HTR-8/SVneo (cell line): ENCODE results near the gene FAM222B.
A peak's percentile ranks its signal among the peaks of the same experiment; 100 is the strongest.
"Not testable (repeated sequence)": the region's sequence is repeated elsewhere in the genome, so short reads cannot be mapped to it uniquely, and the experiment has no call there.

ENCODE experiments used
- DNase-seq: peaks from one replicate; pipeline ENCODE4 v3.0.0; 2011; ENCODE audit warnings: low spot score, mixed read lengths; ENCODE audit not compliant: insufficient read length
- FAIRE-seq: peaks from 2 replicates; lab custom pipeline; 2011; peaks lifted over from hg19 to GRCh38; lab: Jason Lieb, UNC

FAM222B gene

DNA sequence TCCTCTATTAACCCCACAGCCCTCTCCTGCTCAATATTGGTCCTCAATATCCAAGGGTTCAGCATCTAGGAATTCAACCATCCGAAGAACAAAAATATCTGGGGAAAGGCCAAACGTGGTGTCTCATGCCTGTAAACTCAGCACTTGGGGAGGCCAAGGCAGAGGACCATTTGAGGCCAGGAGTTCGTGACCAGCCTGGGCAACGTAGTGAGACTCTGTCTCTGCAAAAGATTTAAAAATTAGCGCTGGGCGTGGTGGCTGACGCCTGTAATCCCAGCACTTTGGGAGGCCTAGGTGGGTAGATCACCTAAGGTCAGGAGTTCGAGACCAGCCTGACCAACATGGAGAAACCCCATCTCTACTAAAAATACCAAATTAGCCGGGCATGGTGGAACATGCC, 4.1 kb upstream of the FAM222B start:
- not testable (repeated sequence) for DNase-seq, FAIRE-seq

DNA sequence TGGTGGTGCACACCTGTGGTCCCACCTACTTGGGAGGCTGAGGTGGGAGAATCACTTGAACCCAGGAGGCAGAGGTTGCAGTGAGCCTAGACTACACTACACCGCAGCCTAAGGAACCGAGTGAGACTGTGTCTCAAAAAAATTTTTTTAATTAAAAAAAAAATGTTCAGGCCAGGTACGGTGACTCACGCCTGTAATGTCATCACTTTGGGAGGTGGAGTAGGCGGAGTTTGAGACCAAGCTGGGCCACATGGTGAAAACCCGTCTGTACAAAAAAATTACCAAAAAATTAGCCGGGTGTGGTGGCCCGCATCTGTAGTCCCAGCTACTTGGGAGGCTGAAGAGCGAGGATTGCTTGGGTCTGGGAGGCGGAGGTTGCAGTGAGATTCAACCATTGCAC, 3.6 kb upstream of the FAM222B start:
- no peak for DNase-seq
- FAIRE-seq = no peak

DNA sequence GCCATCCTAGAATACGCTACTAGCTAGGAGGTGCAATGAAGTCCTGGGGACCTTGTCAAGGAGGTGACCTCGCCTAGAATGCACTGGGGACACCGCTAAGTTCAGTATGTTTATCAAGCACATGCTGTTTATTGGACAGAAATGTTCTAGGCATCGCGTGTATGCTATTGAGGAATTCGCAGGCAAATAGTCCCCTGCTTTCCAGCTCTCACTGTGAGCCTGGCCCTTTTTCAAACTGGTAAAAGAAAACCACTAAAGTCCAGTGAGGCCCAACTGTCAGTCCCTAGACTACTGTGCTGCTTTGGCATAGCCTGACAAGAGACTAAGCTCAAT, 1.2 kb upstream of the FAM222B start:
- FAIRE-seq = no peak

DNA sequence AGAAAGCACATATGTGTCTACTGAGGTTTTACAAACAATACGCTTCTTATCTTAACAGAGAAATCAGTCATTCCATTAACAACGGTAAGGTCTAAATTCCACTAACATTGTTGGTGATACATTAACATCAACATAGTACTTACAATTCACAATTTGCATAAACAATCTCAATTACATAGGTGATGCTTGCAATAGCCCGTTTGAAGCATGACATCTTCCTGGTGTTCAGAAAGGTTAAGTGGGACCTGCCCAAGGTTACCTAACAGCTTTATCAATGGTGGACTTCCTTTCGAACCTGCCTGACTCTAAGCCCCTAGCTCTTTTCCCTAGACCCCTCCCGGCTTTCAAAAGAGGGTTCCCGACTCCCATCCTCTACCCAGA, 699 bp downstream of the FAM222B start:
- peak; percentile 44 for FAIRE-seq

More for the DNA sequence above, 1.2 kb upstream of the FAM222B start:
- no peak for DNase-seq

DNA sequence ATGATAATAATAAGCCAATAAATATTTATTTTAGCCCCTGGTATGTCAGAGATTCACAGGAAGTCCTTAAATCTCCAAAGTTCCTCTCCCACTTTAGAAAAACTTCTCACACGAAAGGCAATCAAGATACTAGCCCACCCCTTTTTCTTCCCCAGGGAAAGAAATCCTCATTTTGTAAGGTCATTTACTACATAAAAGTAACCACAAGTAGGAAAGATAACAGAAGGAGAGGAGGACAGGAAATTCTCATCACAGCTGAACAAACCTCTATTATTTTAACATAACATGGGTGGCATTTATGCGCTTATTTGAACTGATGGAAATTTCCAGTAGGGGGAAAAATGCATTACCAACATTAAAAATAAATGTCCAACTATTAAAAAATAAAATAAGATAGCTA, 3.4 kb downstream of the FAM222B start:
- FAIRE-seq (no peak), DNase-seq (no peak)

More for the DNA sequence above, 699 bp downstream of the FAM222B start:
- no peak for DNase-seq

DNA sequence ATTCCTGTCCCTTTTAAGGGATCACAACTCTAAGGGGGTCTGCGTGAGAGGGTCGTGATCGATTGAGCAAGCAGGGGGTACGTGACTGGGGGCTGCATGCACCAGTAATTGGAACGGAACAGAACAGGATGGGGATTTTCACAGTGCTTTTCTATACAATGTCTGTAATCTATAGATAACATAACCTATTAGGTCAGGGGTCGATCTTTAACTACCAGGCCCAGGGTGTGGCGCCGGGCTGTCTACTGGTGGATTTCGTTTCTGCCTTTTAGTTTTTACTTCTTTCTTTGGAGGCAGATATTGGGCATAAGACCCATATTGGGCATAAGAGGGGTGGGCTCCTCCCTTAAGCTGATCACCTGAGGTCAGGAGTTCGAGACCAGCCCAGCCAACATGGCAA, 6.0 kb downstream of the FAM222B start:
- DNase-seq, FAIRE-seq: not testable (repeated sequence)

DNA sequence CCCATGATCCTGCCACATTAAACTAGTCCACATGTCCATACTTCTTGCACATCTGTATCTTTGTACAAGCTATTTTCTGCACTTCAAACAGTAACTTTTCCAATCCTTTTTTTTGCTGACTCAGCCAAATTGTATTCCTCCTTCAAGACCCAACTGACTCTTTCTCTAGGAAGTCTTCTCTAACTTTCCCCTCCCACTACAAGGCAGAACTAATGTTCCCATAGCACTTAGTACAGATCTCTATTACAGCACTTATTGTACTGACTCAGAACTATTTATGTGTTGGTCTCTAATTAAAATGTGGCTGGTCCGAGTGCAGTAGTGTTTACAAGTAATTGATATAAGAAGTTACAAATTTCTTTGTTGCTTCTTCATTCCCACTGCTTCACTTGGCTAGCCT, 8.2 kb downstream of the FAM222B start:
- no peak for FAIRE-seq
- no peak for DNase-seq

DNA sequence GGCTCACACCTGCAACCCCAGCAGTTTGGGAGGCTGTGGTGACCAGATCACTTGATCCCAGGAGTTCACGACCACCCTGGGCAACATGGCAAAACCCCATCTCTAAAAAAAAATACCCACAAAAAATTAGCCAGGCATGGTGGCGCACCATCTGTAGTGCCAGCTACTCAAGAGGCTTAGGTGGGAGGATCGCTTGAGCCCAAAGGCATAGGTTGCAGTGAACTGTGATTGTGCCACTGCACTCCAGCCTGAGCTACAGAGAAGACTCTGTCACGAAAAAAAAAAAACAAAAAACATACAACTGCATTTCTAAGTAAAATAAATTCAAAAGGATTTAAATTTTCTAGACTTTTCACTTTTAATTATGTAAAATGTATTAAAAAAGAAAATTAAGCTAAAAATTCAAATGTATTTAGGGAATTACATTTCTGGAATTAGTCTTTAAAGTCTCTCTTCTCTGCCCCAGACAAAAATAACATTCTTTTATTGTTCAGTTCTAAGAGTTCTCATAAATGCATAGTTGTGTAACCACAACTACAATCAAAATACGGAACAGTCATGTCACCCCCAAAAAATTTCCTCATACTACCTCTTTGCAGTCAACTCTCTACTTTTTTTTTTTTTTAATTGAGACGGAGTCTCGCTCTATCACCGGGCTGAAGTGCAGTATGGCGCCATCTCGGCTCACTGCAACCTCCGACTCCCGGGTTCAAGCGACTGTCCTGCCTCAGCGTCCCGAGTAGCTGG, 14.1 kb downstream of the FAM222B start:
- FAIRE-seq (no peak), DNase-seq (no peak)

DNA sequence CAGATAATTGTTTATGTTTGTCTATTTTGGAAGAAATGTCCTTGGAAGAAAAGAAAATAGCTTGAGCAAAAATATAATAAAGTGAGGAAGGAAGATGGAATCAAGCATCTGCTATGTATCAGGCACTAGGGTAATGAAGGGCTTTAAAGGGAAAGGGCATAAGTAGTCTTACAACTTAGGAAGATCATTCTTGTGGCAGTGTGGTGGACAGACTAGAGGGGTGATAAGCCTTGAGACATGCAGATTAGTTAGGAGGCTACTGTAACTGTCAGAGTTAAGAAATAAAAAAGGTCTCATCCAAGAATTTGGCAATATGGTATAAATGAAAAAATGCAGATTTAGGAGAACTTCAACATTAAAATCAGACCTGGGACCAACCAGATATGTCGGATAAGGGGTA, 14.9 kb downstream of the FAM222B start:
- no peak for DNase-seq
- no peak for FAIRE-seq

DNA sequence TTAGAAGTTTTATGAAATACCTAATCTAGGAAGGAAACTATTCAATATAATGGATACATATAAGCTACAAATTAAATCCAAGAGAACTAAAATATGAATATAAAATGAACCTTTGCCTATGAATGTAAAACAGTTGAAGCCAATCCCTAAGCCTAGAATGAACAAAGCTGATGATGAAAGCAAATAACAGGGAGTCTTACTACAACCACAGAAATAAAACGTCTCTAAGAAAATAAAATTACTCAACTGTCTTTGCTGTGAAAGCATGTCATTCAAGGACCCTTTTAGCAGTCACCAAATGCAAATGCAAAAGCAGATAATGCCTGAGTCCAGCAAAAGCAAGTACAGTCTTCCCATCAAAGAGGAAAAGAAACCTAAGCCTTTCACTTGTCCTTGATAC, 23.0 kb downstream of the FAM222B start:
- FAIRE-seq (no peak), DNase-seq (no peak)

DNA sequence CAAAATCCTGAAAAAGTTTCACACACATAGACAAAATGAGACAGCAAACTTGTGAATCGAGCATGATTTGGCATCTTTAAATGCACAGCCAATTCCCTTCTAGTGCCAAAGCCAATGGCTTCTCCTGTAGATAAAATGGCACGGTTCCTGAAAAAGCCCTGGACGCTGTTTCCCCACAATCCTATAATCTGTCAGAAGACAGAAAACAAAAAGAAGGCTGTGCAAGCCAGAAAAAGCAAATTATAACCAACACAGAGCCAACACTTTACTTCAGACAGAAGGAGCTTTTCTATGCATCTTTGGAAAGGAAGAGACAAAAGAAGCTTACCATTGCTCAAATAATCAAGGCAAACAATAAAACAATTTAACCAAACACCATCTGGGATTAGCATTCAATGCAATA, 23.8 kb downstream of the FAM222B start:
- FAIRE-seq (no peak), DNase-seq (no peak)

DNA sequence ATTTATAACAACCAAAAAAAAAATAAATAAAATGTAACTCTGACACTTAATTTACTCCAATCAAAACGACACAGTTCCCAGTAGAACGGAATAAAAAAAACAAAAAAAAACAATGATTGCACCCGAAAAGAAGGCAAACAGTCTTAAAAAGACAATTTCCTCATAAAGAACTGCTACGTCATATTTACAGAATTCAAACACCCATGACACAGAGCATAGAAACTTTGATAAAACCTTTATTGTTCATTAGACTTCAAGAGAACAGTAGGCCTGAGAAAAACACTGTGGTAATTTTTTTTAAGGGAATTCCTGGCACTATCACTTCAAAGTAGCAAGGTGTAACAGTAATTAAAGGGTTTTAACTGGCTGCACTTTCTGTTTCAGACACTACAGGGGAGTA, 26.1 kb downstream of the FAM222B start:
- FAIRE-seq (no peak), DNase-seq (no peak)

DNA sequence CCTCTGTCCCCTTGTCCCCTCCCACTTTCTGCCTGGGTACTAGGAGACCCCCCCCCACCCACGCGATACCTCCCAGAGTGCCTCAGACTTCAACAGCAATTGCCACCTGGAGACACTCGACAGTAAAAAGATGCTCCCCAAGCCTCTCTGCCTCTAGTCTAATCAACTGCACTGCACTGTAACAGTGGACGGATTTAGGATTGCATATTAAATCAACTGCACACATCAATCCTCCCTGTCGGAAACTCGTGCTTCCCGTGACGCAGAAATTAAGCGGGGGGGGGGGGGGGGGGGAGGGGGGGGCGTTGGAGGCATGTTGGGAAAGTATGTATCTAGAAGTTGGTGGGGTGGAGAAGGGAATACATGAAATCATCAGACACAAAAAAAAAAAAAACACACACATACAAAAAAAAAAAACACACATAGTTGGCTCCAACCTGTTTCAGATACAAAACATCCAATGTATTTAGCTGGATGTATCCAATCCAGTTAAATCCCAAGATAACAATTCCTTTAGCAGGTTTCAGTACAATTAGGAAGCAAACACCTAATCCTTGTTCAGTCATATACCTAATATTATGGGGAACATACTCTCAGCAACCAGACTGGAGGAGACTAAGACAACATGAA, 29.7 kb downstream of the FAM222B start:
- DNase-seq = peak; percentile 67
- FAIRE-seq = no peak

DNA sequence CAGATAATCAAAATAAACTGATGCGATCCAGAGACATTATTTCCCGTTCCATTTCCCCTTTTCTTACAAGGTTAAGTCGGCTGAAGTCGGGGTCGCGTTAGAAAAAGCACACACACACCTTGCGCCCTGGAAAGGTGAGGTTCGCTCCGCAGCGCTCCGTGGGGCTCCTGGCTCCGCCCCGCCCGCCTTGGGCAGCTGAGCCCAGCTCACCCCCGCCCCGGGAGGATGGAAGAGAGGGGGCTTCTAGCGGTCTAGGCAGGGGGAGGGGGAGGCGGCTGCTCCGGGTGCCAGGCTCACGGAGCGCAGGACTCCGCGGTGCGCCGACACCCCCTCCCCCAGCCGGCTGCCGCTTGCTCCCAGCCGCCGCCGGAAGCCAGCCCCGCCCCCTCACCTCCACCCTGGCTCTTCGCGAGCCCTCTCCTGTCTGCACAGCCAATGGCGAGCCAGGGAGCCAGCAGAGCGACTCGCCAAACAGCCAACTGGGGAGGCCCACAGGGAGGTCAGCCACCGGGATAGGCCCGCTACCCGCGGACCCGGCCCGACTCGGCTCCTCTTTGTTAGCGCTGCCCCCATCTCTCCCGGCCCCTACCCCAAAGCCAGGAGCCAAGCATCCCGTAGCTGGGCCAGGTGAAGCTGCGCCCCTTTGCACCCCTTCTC, 30.4 kb downstream of the FAM222B start:
- FAIRE-seq (peak; percentile 64), DNase-seq (peak; percentile 99)

DNA sequence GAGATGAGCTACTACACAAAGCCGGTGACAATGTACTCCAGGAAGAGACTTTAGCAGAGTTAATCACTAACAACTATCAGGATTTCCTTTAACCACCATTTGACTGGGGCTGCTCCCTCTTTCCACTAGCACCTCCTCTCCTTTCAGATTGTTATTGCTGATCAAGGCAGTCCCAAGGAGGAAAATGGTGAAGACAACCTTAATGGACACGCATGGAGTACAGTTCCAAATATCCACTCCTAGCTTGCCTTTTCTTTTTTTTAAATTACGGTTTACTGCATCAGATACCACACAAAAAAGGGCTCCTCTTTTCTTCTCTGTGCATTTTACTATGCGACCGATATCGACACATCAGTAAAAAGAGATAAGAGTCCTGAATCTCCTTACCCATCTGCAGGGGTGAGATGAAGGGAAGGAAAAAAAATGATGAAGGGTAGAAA, 30.9 kb downstream of the FAM222B start:
- FAIRE-seq (no peak), DNase-seq (no peak)

DNA sequence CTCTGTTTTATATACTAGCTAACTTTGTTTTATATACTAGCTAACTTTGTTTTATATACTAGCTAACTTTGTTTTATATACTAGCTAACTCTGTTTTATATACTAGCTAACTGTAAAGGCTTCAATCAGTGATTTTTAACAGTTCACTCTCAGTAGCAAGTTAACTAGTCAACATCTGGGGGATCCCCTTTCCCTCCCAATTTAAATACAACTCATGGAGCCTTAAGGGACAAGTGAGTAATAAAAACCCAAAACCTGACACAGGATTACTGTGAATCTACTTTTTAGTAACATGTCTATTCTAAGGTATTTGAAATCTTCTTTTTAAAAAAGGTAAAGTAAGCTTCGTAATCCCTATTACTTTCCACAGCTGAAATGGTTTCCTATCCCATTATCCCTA, 32.2 kb downstream of the FAM222B start:
- FAIRE-seq = no peak
- DNase-seq = no peak

DNA sequence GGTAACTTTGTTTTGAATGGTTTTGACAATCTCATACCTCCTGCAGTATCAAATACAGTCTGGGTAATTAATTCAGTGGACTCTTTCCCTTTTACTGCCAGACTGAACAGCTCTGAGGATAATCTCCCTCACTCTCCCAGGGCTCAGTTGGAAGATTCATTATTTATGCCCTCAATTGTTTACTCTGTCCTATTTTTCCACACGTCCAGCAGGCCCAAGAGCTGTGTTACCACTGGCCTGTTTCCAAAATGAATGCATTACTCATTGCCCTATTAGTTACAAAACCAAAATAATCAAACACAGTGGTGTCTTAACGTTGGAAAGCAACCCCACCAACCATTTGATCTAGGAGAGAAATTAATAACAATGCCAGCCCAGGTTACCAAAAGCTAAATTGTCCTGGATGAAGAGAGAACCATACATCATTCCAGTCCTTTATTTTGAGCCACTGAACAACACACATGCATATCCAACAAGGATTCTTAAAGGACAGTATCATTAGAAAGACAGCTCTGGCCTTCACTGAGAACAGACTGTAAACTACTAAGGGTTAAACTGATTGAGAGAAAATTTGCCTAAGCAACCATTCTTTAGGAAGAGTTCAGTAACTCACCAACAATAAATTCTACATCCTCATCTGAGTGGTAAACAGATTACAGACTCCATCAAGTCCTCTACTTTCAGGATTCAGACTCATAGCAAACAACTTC, 34.5 kb downstream of the FAM222B start:
- DNase-seq = peak; percentile 38
- FAIRE-seq = no peak

DNA sequence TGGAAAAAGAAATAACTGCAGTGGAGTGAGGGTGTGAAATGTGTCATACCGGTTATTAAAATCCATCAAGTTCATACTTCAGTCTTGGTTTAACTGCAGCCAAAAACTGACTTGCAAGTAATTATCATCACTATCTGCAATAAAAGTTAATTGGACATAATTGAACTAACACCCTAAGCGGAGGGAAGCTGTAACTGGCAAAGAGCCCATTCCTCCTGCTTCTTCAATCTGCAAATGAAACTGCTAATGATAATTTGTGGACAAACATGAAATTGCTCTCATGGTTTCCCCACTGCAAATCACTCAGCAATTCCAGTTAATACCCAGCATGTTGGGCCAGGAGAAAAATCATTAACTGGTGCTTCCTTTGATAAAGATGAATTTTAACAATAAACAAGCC, 46.5 kb downstream of the FAM222B start:
- DNase-seq (no peak), FAIRE-seq (peak; percentile 4)

DNA sequence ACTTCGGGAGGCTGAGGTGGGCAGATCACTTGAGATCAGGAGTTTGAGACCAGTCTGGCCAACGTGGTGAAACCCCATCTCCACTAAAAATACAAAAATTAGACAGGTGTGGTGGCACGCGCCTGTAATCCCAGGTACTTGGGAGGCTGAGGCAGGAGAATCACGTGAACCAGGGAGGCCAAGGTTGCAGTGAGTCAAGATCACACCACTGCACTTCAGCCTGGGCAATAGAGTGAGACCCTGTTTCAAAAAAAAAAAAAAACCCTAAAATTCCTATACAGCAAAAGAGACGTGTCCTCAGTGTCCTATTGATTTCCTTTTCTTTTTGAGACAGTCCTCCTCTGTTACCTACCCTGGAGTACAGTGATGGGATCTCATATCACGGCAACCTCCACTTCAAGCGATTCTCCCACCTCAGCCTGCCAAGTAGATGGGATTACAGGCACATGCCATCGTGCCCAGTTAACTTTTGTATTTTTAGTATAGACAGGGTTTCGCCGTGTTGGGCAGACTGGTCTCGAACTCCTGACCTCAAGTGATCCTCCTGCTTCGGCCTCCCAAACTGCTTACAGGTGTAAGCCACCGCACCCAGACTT, 47.6 kb downstream of the FAM222B start:
- DNase-seq, FAIRE-seq: not testable (repeated sequence)

DNA sequence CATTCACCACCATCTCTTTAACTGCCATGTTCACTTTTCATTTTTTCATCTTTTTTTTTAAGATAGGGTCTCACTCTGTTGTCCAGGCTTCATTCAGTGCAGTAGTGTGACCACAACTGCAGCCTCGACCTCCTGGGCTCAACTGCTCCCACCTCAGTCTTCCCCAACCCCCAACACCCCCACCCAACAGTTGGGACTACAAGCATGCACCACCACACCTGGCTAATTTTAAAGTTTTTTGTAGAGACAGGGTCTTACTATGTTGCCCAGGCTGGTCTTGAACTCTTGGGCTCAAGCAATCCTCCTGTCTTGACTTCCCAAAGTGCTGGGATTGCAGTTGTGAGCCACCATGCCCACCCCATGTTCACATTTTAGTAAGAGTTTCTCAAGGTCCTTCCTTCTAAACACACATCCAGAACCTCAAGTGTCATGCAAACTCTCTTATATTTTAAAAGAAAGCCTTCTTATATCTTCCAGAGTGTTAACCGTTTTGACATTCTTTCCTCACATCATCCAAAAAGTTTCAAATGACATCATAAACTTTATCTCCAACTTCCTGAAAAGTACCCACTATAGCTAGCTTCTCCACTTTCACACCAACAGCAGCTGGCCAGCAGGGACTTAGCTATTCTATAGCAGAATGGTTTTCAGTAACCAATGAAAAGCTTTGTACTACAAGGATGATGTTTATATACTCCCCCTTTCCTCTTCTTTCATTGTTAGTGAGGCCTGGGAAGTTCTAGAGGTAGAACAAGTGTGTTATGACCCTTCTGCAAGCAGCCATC, 49.5 kb downstream of the FAM222B start:
- DNase-seq (no peak), FAIRE-seq (no peak)
